IPS-20b (cell line): ENCODE data around the gene ANKRD28.
"Not testable (repeated sequence)": the region's sequence is repeated elsewhere in the genome, so short reads cannot be mapped to it uniquely, and the experiment has no call there.

Source experiments
- H3K27ac ChIP-seq: one replicate; pipeline ENCODE4 v1.5.1; 2013; ENCODE audit warnings: low read length
- H3K27me3 ChIP-seq: 2 replicates; pipeline ENCODE4 v1.6.1; 2013; ENCODE audit warnings: mild to moderate bottlenecking, low read length, inconsistent platforms; ENCODE audit not compliant: insufficient read depth
- H3K36me3 ChIP-seq: 2 replicates; pipeline ENCODE4 v1.6.1; 2013; ENCODE audit warnings: low read depth, mild to moderate bottlenecking, inconsistent platforms, low read length, moderate library complexity; ENCODE audit not compliant: insufficient read depth
- H3K4me1 ChIP-seq: 2 replicates; pipeline ENCODE4 v1.6.1; 2013; ENCODE audit warnings: mild to moderate bottlenecking, control low read depth, inconsistent platforms, low read length, moderate library complexity; ENCODE audit not compliant: insufficient read depth
- H3K4me3 ChIP-seq: 2 replicates; pipeline ENCODE4 v1.5.1; 2013; ENCODE audit warnings: mild to moderate bottlenecking, low read length, inconsistent platforms
- H3K9ac ChIP-seq: 2 replicates; pipeline ENCODE4 v1.6.1; 2013; ENCODE audit warnings: low read depth, mild to moderate bottlenecking, inconsistent platforms, low read length, moderate library complexity
- H3K9me3 ChIP-seq: 2 replicates; pipeline ENCODE4 v1.6.1; 2013; ENCODE audit warnings: mild to moderate bottlenecking, low read depth, low read length, inconsistent platforms; ENCODE audit not compliant: insufficient read depth

The ANKRD28 gene

GRCh38 chr3:15797642-15798303, at the start of gene ANKRD28:
TSS of gene ANKRD28 (minus strand) at chr3:15797979. CDS start at chr3:15796521, 1,458 bp downstream.
- Histone ChIP-seq H3K4me3 (peak within 1 kb of the TSS; percentile 46; the same call in 1 of the 2 replicates), H3K9me3 (no peaks in the 10 kb centered on the region), H3K27me3 (no peaks in the 10 kb centered on the region), H3K27ac (peak within 1 kb of the TSS; percentile 1), H3K9ac (peak within 1 kb of the TSS; percentile 60; the same call in 1 of the 2 replicates), H3K4me1 (peaks cover 31% of the 10 kb centered on the region), H3K36me3 (peaks cover 5% of the 10 kb centered on the region; the same call in 1 of the 2 replicates)

DNA sequence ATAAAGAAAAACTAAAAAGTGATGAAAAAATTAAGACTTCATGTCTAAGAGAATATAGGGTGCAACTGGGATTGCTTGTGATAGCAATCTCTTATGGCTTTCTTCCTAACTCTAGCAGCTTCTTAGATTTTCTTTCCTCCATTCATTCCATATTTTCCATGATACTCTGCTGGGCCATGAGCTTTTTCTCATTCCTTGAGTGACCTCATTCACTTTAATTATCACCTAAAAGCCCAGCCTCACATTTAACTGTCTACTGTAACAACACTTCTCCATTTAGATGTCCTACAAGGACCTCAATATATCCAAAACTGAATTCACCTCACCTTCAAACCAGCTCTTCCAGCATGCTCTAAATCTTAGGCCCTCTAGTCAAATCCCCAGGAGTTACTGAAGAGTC, 49.5 kb upstream of the ANKRD28 start:
- no peak overlapping the region for H3K9ac ChIP-seq
- no peak overlapping the region for H3K4me3 ChIP-seq
- no peaks in the 10 kb centered on the region for H3K4me1 ChIP-seq
- H3K27me3 ChIP-seq = no peaks in the 10 kb centered on the region
- H3K27ac ChIP-seq = no peak overlapping the region
- H3K36me3 ChIP-seq = no peaks in the 10 kb centered on the region
- H3K9me3 ChIP-seq = peaks cover 6% of the 10 kb centered on the region; the same call in 1 of the 2 replicates

- no peaks in the 10 kb centered on the region for H3K4me1 ChIP-seq
- no peaks in the 10 kb centered on the region for H3K27me3 ChIP-seq
- no peak overlapping the region for H3K4me3 ChIP-seq
- H3K27ac ChIP-seq = no peak overlapping the region
- peaks cover 3% of the 10 kb centered on the region; the same call in 1 of the 2 replicates for H3K9me3 ChIP-seq
- H3K36me3 ChIP-seq = no peaks in the 10 kb centered on the region
- H3K9ac ChIP-seq = no peak overlapping the region
Observed at GRCh38 chr3:15846606-15847005, 48.8 kb upstream of the ANKRD28 start.

DNA sequence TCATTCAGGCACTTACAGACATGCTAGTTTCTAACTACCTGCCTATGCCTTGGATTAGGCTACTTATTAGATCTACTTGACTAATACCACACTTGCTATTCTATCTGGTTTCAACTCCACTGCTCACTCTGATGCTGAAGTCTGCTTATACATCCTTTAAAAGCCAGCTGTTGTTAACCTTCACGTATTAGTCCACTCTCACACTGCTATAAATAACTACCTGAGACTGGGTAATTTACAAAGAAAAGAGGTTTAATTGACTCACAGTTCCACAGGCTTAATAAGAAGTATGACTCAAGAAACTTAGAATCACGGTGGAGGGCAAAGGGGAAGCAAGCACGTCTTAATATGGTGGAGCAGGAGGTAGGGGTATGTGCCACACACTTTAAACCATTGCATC, 47.7 kb upstream of the ANKRD28 start:
- H3K9ac ChIP-seq = no peak overlapping the region
- H3K4me3 ChIP-seq = no peak overlapping the region
- 0 out of 2 replicates have a peak, but pooled peaks cover 5% of the 10 kb centered on the region for H3K9me3 ChIP-seq
- H3K27ac ChIP-seq = no peak overlapping the region
- no peaks in the 10 kb centered on the region for H3K36me3 ChIP-seq
- H3K4me1 ChIP-seq = no peaks in the 10 kb centered on the region
- no peaks in the 10 kb centered on the region for H3K27me3 ChIP-seq

- Histone ChIP-seq H3K27me3 (no peaks in the 10 kb centered on the region), H3K36me3 (no peaks in the 10 kb centered on the region), H3K27ac (no peak overlapping the region), H3K4me1 (no peaks in the 10 kb centered on the region), H3K4me3 (no peak overlapping the region), H3K9ac (no peak overlapping the region), H3K9me3 (0 out of 2 replicates have a peak, but pooled peaks cover 5% of the 10 kb centered on the region)
Observed at GRCh38 chr3:15844889-15845288, 47.1 kb upstream of the ANKRD28 start.

GRCh38 chr3:15841091-15841973, 43.6 kb upstream of the ANKRD28 start:
- H3K4me3 ChIP-seq, H3K27me3 ChIP-seq, H3K4me1 ChIP-seq, H3K9me3 ChIP-seq, H3K9ac ChIP-seq, H3K36me3 ChIP-seq, H3K27ac ChIP-seq: not testable (repeated sequence)

DNA sequence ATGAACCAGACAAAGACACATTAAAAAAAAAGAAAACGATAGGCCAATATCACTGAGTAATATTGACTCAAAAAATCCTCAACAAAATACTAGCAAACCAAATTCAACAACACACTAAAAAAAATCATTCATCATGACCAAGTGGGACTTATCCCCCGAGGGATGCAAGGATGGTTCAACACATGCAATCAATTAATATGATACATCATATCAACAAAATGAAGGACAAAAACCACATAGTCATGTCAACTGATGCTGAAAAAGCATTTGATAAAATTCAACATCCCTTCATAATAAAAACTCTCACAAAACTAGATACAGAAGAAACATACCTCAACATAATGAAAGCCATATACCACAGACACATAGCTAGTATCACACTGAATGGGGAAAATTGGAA, 41.8 kb upstream of the ANKRD28 start:
- Histone ChIP-seq H3K27ac (no peak overlapping the region), H3K4me3 (no peak overlapping the region), H3K36me3 (no peaks in the 10 kb centered on the region), H3K4me1 (no peaks in the 10 kb centered on the region), H3K27me3 (no peaks in the 10 kb centered on the region), H3K9ac (no peak overlapping the region), H3K9me3 (0 out of 2 replicates have a peak, but pooled peaks cover 5% of the 10 kb centered on the region)

DNA sequence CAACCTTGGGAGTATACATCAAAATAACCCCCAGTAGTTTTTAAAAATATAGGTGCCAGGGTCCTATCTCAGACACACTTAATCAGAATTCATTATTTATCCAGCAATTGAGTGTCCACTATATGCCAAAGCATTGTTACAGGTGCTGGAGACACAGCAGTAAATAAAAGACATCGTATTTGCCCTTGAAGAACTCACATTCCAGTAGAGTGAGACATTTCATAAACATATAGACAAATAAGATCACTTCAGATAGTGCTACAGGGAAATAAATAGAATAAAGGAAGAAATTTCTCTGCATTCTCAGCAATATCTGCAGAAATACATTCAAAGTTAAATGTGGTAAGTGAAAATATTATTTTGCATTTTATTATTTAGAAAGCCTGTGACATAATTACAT, 34.1 kb upstream of the ANKRD28 start:
- H3K4me3 ChIP-seq = no peak overlapping the region
- no peak overlapping the region for H3K9ac ChIP-seq
- no peaks in the 10 kb centered on the region for H3K4me1 ChIP-seq
- no peaks in the 10 kb centered on the region for H3K36me3 ChIP-seq
- H3K9me3 ChIP-seq = no peaks in the 10 kb centered on the region
- no peaks in the 10 kb centered on the region for H3K27me3 ChIP-seq
- no peak overlapping the region for H3K27ac ChIP-seq

GRCh38 chr3:15825016-15825415, 27.2 kb upstream of the ANKRD28 start:
- Histone ChIP-seq H3K27ac (no peak overlapping the region), H3K36me3 (no peaks in the 10 kb centered on the region), H3K9me3 (no peaks in the 10 kb centered on the region), H3K27me3 (no peaks in the 10 kb centered on the region), H3K4me1 (peaks cover 2% of the 10 kb centered on the region; the same call in 1 of the 2 replicates), H3K4me3 (no peak overlapping the region), H3K9ac (no peak overlapping the region)

- no peaks in the 10 kb centered on the region for H3K27me3 ChIP-seq
- H3K4me3 ChIP-seq = no peak overlapping the region
- H3K9me3 ChIP-seq = no peaks in the 10 kb centered on the region
- H3K9ac ChIP-seq = no peak overlapping the region
- H3K36me3 ChIP-seq = no peaks in the 10 kb centered on the region
- no peak overlapping the region for H3K27ac ChIP-seq
- peaks cover 2% of the 10 kb centered on the region; the same call in 1 of the 2 replicates for H3K4me1 ChIP-seq
Observed at GRCh38 chr3:15823092-15823491, 25.3 kb upstream of the ANKRD28 start.

- no peak overlapping the region for H3K4me3 ChIP-seq
- no peak overlapping the region for H3K27ac ChIP-seq
- no peaks in the 10 kb centered on the region for H3K27me3 ChIP-seq
- no peaks in the 10 kb centered on the region for H3K9me3 ChIP-seq
- no peaks in the 10 kb centered on the region for H3K36me3 ChIP-seq
- peaks cover 2% of the 10 kb centered on the region; the same call in 1 of the 2 replicates for H3K4me1 ChIP-seq
- H3K9ac ChIP-seq = no peak overlapping the region
Observed at GRCh38 chr3:15822281-15822680, 24.5 kb upstream of the ANKRD28 start.
